ENCODE results near the gene KCNJ16.

The KCNJ16 gene

DNA sequence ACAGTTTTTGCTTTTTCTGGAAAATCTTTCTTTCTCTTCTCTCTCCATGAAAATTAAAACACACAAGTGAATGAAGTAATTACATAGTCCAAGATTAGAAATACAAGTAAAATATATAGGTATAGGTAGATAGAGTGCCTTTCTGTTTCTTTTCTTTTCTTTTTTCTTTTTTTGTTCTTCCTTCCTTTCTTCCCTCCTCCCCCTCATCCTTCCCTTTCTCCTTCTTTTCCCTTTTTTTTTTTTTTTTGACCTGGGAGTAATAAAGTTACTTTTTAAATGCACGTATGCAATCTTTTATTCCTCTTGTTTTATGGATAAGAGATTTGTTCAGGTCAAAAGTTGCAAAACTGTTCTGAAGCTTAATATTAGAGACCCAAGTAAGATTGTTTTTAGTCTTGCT, 59.8 kb downstream of the KCNJ16 start:
- no peak for DNase-seq (ENCODE audit: low read depth)
- TF ChIP-seq, protein P1, sequence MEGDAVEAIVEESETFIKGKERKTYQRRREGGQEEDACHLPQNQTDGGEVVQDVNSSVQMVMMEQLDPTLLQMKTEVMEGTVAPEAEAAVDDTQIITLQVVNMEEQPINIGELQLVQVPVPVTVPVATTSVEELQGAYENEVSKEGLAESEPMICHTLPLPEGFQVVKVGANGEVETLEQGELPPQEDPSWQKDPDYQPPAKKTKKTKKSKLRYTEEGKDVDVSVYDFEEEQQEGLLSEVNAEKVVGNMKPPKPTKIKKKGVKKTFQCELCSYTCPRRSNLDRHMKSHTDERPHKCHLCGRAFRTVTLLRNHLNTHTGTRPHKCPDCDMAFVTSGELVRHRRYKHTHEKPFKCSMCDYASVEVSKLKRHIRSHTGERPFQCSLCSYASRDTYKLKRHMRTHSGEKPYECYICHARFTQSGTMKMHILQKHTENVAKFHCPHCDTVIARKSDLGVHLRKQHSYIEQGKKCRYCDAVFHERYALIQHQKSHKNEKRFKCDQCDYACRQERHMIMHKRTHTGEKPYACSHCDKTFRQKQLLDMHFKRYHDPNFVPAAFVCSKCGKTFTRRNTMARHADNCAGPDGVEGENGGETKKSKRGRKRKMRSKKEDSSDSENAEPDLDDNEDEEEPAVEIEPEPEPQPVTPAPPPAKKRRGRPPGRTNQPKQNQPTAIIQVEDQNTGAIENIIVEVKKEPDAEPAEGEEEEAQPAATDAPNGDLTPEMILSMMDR (IDR thresholded peaks at IDR 0.05; ENCODE audit: control insufficient read depth, insufficient read depth, low read depth, low read length, missing control alignments) = no peak
- no peak overlapping the region for H3K4me3 ChIP-seq (ENCODE audit: control insufficient read depth, low read depth, low read length)

DNA sequence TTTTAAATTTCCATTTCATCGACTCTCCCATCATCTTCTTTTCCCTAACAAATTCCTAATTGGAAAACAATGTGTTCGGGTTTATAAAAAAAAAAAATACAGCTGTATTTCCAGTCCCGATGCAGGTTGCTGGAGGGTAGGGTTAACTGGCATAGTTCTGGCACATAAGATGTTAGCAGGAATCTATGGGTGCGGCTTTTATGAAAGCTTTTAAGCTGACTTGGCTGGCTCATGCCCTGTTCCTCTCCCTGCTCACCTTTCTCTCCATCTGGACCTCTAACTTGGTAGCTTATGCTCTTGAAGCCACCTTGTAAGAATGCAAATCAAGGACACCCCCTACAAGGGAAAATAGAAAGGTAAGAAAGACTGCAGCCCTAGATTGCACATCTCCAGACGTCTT, 61.1 kb downstream of the KCNJ16 start:
- no peak overlapping the region for H3K4me3 ChIP-seq (ENCODE audit: control insufficient read depth, low read depth, low read length)
- TF ChIP-seq, protein P1 (IDR thresholded peaks at IDR 0.05; ENCODE audit: control insufficient read depth, insufficient read depth, low read depth, low read length, missing control alignments) = no peak
- DNase-seq (ENCODE audit: low read depth) = no peak

GRCh38 chr17:70137451-70138230, 62.6 kb downstream of the KCNJ16 start:
- peak overlapping the region; percentile 19; the same call in 1 of the 2 replicates for H3K4me3 ChIP-seq (ENCODE audit: control insufficient read depth, low read depth, low read length)
- TF ChIP-seq, protein P1 (IDR thresholded peaks at IDR 0.05; ENCODE audit: control insufficient read depth, insufficient read depth, low read depth, low read length, missing control alignments) = no peak
- DNase-seq (ENCODE audit: low read depth) = peak; percentile 90

DNA sequence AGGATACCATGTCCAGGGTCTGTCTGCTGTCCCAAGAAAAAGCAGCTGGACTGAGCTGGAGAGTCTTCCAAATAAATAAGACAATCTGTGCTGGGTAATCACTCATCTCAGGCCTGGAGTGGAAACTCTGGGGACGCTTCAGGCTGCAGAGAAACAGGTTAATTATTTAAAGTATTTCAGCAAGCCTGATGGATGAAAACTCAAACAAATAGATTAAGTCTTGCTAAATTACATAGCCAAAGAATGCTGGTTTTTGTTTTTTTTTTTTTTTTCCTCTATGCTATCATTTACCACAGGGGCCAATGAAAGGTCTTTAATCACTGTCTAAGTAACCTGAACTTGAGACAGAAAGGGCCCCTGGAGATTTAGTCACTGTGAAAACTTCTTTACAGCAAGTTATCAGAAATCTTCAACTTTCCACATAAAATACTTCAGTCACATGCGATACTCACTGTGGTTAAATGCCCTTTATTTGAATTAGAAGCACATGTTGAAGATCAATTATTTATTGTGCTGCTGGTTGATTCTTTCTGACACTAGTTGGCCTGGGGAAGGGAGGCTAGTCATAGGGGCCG, 63.4 kb downstream of the KCNJ16 start:
- DNase-seq (ENCODE audit: low read depth) = peak; percentile 5
- TF ChIP-seq, protein P1 (IDR thresholded peaks at IDR 0.05; ENCODE audit: control insufficient read depth, insufficient read depth, low read depth, low read length, missing control alignments) = no peak
- no peak overlapping the region for H3K4me3 ChIP-seq (ENCODE audit: control insufficient read depth, low read depth, low read length)

- no peak overlapping the region for H3K4me3 ChIP-seq (ENCODE audit: control insufficient read depth, low read depth, low read length)
- TF ChIP-seq, protein P1 (IDR thresholded peaks at IDR 0.05; ENCODE audit: control insufficient read depth, insufficient read depth, low read depth, low read length, missing control alignments) = no peak
- DNase-seq (ENCODE audit: low read depth) = no peak
Measured at GRCh38 chr17:70139449-70139993, 64.5 kb downstream of the KCNJ16 start.

- TF ChIP-seq, protein P1 (IDR thresholded peaks at IDR 0.05; ENCODE audit: control insufficient read depth, insufficient read depth, low read depth, low read length, missing control alignments) = peak; percentile 55
- peak; percentile 14 for DNase-seq (ENCODE audit: low read depth)
Measured at GRCh38 chr17:70144260-70144846, 69.3 kb downstream of the KCNJ16 start.

More at GRCh38 chr17:70144260-70144846, 69.3 kb downstream of the KCNJ16 start:
- H3K4me3 ChIP-seq (ENCODE audit: control insufficient read depth, low read depth, low read length) = no peak overlapping the region

Data from AG09309 (cell line).